PFSK-1 (cell line): Measurements from ENCODE around the gene PTGES2.

Source experiments
- FOXP2 ChIP-seq: optimal IDR thresholded peaks from 2 replicates; pipeline ENCODE3; 2011; ENCODE audit warnings: borderline replicate concordance, control low read depth, inconsistent platforms; ENCODE audit not compliant: insufficient read depth; ENCODE audit errors: extremely low read length, extremely low read depth
- POLR2AphosphoS5 ChIP-seq: IDR thresholded peaks from 2 replicates; pipeline ENCODE4 v1.6.1; 2012; ENCODE audit warnings: low read depth, mild to moderate bottlenecking, control low read depth, low read length, moderate library complexity
- SIN3A ChIP-seq: IDR thresholded peaks from 2 replicates; pipeline ENCODE4 v1.6.1; 2012; ENCODE audit warnings: mild to moderate bottlenecking, low read length, moderate library complexity, borderline replicate concordance; ENCODE audit not compliant: insufficient read depth
- TAF1 ChIP-seq: IDR thresholded peaks from 2 replicates; pipeline ENCODE4 v1.6.1; 2012; ENCODE audit warnings: low read length, control low read depth, borderline replicate concordance; ENCODE audit not compliant: insufficient read depth
- TF ChIP-seq, protein P1 (sequence below), 2 experiments: IDR thresholded peaks; 2 replicates each; pipeline versions ENCODE4 v1.6.1 to v1.8.0; 2011 to 2012; ENCODE audit warnings: low read depth in 2 of 2, low read length in 2 of 2, control low read depth in 1 of 2, inconsistent platforms in 1 of 2, mild to moderate bottlenecking in 1 of 2, moderate library complexity in 1 of 2; ENCODE audit not compliant: insufficient read depth in 1 of 2

Gene PTGES2

GRCh38 chr9:128085943-128086342, 41.6 kb downstream of the PTGES2 start:
- no peak for TF ChIP-seq POLR2AphosphoS5
- TF ChIP-seq, protein P1, sequence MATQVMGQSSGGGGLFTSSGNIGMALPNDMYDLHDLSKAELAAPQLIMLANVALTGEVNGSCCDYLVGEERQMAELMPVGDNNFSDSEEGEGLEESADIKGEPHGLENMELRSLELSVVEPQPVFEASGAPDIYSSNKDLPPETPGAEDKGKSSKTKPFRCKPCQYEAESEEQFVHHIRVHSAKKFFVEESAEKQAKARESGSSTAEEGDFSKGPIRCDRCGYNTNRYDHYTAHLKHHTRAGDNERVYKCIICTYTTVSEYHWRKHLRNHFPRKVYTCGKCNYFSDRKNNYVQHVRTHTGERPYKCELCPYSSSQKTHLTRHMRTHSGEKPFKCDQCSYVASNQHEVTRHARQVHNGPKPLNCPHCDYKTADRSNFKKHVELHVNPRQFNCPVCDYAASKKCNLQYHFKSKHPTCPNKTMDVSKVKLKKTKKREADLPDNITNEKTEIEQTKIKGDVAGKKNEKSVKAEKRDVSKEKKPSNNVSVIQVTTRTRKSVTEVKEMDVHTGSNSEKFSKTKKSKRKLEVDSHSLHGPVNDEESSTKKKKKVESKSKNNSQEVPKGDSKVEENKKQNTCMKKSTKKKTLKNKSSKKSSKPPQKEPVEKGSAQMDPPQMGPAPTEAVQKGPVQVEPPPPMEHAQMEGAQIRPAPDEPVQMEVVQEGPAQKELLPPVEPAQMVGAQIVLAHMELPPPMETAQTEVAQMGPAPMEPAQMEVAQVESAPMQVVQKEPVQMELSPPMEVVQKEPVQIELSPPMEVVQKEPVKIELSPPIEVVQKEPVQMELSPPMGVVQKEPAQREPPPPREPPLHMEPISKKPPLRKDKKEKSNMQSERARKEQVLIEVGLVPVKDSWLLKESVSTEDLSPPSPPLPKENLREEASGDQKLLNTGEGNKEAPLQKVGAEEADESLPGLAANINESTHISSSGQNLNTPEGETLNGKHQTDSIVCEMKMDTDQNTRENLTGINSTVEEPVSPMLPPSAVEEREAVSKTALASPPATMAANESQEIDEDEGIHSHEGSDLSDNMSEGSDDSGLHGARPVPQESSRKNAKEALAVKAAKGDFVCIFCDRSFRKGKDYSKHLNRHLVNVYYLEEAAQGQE (IDR thresholded peaks at IDR 0.05; ENCODE audit: insufficient read depth in 1 of 2, low read depth in 2 of 2, low read length in 2 of 2) = no peak

- TF ChIP-seq, protein P1 (IDR thresholded peaks at IDR 0.05; ENCODE audit: insufficient read depth in 1 of 2, low read depth in 2 of 2, low read length in 2 of 2) = no peak
- no peak for TF ChIP-seq FOXP2
- no peak for TF ChIP-seq SIN3A
- TF ChIP-seq TAF1 = no peak
- no peak for TF ChIP-seq POLR2AphosphoS5
These were observed 42.8 kb downstream of the PTGES2 start for GRCh38 chr9:128084746-128085145.

DNA sequence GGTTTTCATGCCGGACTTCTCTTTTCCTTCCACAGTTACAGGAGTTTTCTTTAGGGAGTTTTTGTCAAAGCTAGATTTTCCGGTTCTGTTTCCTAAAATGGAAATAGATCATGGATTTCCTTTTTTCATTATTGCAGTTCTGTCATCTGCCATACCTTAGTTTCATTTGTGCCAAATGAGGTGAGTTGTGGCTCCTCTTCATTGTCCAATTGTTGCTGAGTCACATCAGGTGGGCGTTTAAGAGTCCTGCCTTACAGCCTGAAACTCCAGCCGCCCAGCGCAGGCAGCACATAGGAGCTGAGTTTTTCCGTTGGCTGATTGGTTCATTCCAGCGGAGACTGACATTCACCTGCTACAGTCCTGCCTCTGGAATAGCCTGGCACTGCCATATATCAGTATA, 45.4 kb downstream of the PTGES2 start:
- TF ChIP-seq TAF1 (no peak), POLR2AphosphoS5 (no peak), FOXP2 (no peak), SIN3A (no peak)
- TF ChIP-seq, protein P1 (IDR thresholded peaks at IDR 0.05; ENCODE audit: insufficient read depth in 1 of 2, low read depth in 2 of 2, low read length in 2 of 2) = no peak

DNA sequence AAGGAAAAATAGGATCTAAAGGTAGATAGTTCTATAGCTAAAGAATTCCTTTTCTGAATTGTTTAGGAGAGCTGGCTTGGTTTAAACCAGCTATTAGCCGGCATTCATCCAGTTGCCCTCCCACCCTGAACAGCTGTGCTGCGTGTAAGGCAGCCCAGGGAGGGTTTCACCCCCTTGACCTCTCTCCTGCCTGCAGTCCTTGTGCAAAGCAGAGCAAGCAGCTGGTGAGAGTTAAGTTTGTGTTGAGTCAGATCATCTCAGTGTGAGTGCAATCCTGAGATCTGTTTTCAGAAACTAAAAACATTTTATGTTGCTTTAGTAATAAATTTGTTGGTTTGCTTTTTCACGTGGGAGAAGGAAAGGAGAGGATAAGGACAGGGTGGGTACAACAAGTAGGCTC, 46.5 kb downstream of the PTGES2 start:
- TF ChIP-seq POLR2AphosphoS5 (no peak), SIN3A (no peak), FOXP2 (no peak), TAF1 (no peak)
- TF ChIP-seq, protein P1 (IDR thresholded peaks at IDR 0.05; ENCODE audit: insufficient read depth in 1 of 2, low read depth in 2 of 2, low read length in 2 of 2) = no peak

GRCh38 chr9:128080206-128080605, 47.3 kb downstream of the PTGES2 start:
- TF ChIP-seq POLR2AphosphoS5 (no peak), SIN3A (no peak), TAF1 (no peak), FOXP2 (no peak)
